Mucosa of gallbladder (tissue), 1 donor: Measurements from ENCODE around the gene P2RY6. TPM values are rescaled to one million over a fixed set of nuclear protein-coding genes. Genes with fewer than 3 reads are reported as not detected.
"Not testable (repeated sequence)": the region's sequence is repeated elsewhere in the genome, so short reads cannot be mapped to it uniquely, and the experiment has no call there.

ENCODE experiments used
- DNase-seq: peaks from one replicate; pipeline ENCODE4 v3.0.0-alpha.2; 2020; ENCODE audit warnings: low spot score
- total RNA-seq: library from RNA; stranded (reverse); gene quantifications from one replicate; pipeline ENCODE4 v1.2.1, GENCODE V29; 2021
- donor health status: DM: no; HTN: no; CAD: no.

The P2RY6 gene, protein sequence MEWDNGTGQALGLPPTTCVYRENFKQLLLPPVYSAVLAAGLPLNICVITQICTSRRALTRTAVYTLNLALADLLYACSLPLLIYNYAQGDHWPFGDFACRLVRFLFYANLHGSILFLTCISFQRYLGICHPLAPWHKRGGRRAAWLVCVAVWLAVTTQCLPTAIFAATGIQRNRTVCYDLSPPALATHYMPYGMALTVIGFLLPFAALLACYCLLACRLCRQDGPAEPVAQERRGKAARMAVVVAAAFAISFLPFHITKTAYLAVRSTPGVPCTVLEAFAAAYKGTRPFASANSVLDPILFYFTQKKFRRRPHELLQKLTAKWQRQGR
- total RNA-seq: 2.9 TPM

DNA sequence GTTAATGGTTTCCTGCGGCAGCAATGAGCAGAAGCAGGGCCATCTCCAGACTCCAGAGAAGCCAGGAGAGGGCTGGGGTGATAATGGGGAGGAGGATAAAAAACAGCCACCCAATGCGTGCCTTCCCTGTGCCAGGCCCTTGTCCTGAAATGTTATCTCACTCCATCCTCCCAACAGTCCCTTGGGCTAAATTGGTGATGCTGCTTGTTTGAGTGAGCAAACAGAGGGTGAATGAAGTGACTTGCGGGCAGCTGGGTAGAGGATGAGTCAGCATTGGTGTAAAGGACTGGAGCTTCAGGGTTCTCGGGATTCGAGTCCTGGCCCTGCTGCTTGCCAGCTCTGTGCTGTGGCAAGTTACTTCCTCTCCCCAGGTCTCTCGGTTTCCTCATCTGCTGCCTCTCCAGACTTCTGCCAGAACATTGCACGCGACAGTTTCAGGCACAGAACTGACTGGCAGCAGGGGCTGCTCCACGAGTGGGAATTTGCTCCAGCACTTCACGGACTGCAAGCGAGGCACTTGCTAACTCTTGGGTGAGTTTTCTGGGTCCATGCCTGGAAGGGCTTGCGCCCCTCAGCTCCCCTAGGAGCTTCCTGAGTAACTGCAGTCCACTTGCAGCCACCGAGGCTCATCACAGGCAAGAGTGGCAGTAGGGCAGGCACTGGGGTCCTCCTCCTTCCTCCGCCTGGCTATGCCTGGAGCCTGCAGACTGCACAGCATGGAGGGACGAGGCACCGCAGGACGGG lies at the start of gene P2RY6:
TSS of gene P2RY6 (plus strand) at position 403 of the 744 bp plus-strand sequence. CDS start 24,181 bp downstream, outside the sequence.
- DNase-seq: no peak

DNA sequence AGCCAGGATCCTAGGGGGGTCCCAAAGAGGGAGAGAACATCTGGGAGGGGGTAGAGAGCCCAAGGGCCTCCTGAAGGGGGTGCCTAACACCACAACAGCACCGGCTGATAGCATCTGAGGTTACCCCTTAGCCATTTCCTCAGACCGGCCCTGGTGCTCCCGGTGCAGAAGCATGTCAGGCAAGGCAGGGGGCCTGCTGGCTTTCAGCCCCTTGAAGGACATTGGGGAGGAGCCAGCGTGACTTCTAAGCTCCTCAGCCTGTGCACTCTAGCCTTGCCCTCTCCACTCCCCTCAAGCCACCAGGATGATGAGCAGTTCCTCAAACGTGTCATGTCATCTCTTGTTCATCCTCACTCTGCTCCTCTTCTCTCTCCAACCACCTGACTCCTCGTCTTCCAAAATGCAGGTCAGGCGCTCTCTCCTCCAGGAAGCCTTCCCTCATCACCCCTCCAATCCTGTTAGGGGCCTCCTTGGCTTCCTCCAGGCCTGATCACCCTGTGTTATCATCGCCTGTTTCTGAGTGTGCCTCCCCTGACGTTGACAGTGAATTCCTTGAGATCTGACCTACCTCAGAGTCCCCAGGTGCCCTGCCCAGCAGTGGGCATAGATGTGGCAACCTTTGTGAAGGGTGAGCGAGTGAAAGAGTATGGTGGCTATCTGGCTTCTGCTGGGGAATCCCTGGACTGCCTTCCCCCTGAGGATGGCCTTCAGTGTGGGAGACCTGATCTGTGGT lies 48.0 kb upstream of the P2RY6 start:
- DNase-seq: no peak

DNA sequence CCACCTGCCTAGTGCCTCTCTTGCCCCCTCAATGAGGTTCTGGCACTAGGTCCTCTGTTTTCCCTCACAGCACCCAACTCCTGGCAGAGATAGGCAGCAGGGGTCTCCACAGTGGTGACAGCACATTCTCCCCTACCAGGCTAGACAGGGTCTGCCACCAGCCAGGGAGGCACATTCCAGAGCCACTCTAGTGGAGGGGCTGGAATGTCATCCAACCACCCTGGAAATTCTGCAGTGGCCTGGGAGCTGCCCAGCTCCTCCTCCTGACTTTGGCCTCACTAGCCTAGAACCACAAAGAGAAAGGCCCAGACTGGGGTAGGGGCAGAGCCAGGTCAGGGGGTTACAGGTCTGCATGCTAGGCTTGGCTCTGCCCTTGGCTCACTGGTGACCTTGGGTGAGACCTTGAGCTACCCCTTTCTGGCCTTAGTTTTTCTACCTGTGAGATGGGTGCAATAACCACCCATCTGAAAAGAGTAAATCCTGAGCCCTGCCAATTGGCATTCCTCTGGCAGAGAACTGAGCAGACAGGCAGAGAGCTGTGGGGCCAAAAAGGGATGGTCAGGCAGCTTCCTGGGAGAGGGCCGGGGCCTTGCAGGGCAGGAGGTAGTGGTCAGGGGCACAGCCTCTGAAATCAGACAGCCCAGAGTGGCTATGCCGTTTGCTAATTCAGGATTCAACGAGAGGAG lies 47.0 kb upstream of the P2RY6 start:
- no peak for DNase-seq

DNA sequence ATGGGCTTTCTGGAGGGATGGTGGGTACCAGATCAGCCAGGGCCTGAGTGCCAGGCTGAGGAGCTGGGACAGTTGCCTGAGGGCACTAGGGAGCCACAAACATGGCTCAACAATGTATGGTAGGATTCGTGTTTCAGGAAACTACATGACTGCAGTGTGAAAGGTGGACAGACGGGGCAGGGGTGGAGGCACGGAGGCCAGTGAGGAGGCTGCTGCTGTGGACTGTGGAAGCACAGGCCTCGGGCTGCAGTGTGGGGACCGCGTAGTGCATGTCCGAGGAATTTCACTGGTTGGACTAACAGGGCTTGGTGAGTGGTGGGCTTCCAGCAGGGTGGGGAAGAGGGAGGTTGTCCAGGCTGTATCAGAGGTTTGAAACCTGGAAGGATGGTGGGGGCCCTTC lies 46.3 kb upstream of the P2RY6 start:
- DNase-seq: no peak

DNA sequence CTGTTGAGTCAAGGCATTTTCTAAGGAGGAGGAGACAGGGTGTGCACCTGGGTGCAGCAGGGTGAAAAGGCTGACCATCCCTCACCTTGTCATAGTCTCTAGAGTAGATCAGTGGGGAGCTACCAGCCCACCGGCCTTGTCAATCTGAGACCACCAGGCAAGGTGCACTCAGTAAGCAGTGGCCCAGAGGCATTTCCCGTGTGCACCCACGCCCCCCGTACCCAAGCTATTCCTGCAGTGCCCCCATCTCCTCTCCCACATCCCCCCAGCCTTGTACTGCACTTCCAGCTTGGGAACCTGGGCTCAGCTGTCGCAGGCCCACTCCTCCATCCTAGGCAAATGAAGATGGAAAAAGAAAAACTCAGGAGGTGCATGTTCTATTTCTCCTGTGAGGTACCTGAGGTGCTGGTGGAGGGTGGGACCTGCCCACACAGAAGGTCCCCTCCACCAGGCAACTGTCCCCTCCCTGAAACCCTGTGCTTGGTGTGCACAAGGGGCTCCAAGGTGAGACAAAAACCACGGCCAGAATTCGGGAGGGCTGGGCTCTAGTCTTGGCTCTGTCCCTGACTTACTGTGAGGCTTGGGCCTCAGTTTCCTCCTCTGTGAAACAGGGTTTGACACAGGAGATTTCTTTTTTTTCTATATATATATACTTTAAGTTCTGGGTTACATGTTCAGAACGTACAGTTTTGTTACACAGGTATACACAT lies 45.7 kb upstream of the P2RY6 start:
- no peak for DNase-seq

DNA sequence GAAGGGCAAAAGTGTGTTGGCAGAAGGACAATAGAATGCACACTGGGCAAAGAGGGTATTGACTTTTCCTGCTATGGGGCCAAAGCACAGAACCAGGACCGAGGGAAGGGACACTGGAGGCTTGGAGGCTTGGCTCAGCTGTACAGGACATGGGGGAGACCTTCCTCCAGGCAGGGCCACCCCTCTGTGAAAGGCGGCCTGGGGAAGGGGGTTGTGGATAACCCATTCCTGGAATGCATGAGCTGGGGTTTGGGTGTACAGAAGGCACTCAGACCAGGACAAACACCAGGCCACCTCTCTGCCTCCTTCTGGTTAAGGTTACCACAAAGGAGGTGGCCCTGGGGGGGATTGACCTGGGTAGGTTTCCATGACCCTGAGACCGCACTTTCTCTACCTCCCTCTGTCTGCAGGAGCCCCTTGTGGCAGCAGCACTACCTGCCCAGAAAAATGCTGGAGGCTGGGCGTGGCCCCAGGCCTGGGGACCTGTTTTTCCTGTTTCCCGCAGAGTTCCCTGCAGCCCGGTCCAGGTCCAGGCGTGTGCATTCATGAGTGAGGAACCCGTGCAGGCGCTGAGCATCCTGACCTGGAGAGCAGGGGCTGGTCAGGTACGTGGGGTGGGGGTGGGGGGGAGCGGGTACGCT lies 44.4 kb upstream of the P2RY6 start:
- DNase-seq: peak; percentile 85

DNA sequence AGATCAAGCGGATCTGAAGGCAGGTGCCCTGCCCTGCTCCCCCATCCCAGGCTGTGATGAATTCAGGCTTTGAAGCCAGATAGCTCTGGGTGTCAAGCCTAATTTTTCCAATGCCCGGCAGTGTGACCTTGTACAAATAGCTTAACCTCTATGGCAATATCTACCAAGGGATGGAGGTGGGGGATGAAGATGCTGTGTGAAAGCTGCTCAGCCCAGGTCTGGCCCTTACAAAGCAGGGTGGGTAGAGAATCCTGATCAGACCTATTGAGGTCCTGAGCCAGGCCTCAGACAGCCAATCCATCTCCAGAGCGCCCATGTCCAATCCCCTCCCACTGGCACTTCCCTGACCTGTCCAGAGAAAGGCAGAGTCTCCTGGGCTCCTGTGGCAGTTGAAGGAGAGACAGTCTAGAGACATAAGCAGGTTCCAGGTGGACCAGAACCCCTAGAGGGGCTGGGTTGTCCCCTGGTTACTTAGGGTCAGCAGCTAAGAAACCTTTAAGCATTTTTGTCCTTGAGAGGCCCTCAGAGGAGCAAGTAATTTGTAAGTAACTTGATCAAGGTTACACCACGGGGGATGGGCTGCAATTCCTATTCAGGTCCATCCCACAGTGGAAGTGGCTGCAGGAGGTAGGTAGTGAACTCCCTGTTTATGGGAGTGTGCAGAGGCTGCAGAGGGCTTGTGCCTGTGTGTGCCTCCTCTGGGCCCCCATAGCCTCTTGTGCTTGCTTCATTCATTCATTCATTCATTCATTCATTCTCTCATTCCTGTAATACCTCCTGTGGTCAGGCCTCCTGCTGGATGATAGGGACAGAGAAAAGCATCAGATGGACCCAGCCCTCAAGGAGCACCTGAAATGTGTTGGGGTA lies 43.6 kb upstream of the P2RY6 start:
- DNase-seq: no peak

DNA sequence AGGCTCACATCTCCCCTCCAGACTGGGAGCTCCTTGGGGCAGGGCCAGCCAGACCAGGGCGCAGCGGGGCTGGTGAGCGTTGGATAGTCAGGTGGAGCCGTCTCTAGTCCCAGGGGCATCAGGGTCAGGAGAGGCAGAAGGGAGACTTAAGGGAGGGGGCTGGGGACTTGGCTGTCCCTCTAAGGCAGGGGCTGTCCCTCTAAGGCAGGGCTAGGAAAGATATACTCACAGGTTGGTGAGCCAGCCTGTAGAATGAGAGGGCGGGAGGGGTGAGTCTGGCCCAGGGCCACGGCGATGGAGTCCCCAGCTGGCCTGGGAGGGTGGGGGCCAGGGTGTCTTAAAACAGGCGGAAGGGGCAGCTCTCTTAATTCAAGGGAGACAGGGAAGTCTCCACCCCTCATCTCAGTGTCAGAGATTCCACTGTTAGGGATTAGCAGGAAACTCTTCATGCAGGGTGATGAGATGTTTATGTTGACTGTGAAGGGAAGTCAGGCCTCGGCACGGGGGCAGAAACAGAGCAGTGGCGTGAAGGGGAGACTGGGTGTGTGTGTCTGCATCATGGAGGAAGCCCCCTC lies 42.7 kb upstream of the P2RY6 start:
- no peak for DNase-seq

DNA sequence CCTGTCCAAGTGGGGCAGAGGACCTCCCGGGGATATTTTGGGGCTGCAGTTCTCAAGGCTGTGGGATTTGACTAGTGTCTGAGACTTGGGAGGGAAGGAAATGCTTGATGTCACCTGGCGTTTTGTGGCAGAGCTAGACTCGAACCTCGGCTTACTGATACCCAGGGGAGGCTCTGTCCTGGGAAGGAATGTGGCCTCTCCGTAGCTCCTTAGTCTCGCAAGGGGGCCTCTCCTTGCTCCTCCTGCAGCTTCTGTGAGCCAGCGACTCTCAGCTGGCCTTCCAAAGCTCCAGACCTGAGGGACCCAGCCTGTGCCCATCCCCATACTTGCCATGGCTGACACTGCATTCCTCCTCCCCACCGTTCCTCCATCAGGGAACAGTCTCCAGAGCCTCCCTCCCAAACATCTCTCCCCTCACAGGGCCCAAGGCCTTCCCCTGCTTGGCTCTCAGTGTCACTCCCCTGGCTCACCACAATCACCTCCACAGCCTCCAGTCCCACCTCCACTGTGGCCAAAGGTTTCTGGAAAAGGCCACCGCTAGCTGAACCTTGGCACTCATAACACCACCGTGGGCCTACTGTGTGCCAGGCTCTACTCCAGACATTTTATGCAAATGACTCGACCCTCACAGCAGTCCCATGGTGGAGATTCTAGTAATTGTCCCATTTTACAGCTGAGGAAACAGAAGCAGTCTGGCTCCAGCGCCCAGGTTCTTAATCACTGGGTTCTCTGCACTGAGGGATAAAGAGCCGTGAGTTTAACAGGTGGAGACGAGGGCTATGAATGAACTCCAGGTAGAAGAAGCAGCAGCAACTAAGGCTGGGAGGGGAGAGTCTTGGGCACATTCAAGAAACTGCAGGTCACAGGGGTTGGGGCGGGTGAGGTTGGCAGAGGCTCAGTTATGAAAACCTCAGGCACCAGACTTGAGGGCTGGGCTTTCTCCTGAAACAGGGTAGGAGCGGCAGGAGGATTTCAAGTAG lies 42.0 kb upstream of the P2RY6 start:
- no peak for DNase-seq

DNA sequence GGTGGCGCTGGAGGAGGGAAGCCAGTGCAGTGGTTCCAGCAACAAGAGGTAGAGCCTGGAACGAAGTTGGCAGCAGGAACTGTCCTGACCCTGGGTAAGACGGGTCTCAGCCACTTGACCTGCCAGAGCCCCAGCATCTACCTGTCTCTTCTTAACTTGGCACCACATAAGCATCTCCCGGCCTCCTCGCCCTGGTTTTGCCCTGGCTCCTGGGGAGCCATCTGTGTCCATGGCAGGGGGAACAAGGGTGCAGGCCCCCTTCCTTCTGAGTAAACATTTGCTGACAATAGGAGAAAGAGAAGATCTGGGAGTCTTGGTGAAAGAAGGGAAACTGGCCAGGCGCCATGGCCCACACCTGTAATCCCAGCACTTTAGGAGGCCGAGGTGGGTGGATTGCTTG lies 41.2 kb upstream of the P2RY6 start:
- DNase-seq: no peak

DNA sequence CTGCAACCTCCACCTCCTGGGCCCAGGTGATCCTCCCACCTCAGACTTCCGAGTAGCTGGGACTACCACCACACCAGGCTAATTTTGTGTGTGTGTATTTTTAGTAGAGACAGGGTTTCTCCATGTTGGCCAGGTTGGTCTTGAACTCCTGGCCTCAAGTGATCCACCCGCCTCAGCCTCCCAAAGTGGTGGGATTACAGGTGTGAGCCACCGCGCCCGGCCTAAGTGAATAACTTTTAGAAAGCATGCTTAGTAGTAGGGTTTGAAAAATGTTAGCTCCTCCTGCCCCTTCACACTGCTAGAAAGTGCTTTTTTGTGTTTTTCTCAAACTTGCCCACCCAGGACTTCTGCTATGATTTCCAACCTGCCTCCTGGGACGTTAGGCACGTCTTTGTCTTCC lies 39.7 kb upstream of the P2RY6 start:
- not testable (repeated sequence) for DNase-seq

DNA sequence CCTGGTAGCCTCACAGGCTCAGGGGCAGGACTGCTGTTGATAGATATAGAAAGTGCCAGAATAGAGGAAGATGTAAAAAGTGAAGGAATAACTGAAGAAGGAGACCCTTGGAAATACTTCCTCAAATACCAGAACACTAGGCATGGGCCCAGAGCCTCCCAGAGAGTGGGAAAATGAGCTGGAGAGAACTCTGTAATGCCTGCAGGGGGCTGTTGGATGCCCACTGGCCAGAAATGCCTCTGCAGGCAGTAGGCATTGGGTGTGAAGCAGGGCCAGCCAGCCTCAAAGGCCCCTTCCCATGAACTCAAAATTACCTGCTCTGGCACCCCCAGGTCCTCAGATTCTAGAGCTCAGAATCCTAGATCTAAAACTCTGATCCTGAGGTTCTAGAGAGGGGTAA lies 38.9 kb upstream of the P2RY6 start:
- DNase-seq: no peak

DNA sequence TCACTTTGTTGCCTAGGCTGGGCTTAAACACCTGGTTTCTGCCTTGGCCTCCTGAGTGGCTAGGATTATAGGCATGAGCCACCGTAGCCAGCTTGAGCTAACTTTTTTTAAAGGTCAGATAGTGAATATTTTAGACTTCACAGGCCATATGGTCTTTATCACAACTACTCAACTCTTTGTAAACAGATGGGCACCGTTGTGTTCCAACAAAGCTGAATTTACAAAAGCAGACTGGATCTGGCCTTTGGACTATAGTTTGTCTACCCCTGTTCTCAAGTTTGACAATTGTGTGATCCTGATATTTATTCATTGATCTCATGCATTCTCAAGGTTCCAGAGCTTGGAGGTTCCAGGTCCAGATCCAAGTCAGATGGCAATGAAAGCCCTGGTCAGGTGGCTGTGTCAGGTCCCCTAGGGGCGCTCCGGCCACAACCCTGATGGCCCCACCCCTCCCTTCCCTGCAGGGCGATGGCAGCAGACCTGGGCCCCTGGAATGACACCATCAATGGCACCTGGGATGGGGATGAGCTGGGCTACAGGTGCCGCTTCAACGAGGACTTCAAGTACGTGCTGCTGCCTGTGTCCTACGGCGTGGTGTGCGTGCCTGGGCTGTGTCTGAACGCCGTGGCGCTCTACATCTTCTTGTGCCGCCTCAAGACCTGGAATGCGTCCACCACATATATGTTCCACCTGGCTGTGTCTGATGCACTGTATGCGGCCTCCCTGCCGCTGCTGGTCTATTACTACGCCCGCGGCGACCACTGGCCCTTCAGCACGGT lies 38.3 kb upstream of the P2RY6 start:
- DNase-seq: no peak

DNA sequence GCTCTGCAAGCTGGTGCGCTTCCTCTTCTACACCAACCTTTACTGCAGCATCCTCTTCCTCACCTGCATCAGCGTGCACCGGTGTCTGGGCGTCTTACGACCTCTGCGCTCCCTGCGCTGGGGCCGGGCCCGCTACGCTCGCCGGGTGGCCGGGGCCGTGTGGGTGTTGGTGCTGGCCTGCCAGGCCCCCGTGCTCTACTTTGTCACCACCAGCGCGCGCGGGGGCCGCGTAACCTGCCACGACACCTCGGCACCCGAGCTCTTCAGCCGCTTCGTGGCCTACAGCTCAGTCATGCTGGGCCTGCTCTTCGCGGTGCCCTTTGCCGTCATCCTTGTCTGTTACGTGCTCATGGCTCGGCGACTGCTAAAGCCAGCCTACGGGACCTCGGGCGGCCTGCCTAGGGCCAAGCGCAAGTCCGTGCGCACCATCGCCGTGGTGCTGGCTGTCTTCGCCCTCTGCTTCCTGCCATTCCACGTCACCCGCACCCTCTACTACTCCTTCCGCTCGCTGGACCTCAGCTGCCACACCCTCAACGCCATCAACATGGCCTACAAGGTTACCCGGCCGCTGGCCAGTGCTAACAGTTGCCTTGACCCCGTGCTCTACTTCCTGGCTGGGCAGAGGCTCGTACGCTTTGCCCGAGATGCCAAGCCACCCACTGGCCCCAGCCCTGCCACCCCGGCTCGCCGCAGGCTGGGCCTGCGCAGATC lies 37.5 kb upstream of the P2RY6 start:
- no peak for DNase-seq

DNA sequence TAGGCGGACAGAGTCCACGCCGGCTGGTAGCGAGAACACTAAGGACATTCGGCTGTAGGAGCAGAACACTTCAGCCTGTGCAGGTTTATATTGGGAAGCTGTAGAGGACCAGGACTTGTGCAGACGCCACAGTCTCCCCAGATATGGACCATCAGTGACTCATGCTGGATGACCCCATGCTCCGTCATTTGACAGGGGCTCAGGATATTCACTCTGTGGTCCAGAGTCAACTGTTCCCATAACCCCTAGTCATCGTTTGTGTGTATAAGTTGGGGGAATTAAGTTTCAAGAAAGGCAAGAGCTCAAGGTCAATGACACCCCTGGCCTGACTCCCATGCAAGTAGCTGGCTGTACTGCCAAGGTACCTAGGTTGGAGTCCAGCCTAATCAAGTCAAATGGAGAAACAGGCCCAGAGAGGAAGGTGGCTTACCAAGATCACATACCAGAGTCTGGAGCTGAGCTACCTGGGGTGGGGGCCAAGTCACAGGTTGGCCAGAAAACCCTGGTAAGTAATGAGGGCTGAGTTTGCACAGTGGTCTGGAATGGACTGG lies 36.8 kb upstream of the P2RY6 start:
- DNase-seq: no peak

DNA sequence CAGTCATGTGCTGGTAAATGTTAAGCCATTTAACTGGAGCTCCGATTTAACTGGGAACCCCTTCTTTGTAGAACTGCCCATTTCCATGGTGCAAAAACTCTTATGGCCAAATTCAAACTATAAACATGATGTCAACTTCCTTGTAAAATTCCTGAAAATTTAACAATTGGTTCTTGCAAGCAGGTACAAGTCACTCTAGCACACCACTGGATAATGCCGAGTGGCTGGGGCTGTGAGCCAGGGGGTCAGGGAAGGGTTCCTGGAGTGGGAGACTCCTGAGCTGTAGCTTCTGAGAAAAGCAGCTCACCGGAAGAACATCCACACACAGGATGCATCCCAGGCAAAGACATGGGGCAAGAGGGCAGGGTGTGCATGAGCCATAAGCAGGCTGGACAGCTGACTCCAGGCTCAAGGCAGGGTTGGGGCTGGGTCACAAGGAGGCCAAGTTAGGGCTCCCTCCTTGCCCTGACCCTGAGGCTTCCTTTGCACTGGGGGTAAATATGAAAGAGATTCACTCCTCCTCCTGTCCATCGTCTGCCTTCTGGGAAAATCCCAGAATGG lies 35.9 kb upstream of the P2RY6 start:
- DNase-seq: no peak
